ENCODE data around the gene CBFA2T3.

Gene CBFA2T3

GRCh38 chr16:88938119-88938776, 38.8 kb downstream of the CBFA2T3 start:
- H3K4me1 Mint-ChIP-seq: peaks cover 7% of the 10 kb centered on the region
- H3K36me3 Mint-ChIP-seq (ENCODE audit: low read depth): no peaks in the 10 kb centered on the region
- H3K27ac Mint-ChIP-seq: no peak overlapping the region
- H3K4me3 Mint-ChIP-seq: no peak overlapping the region
- no peaks in the 10 kb centered on the region for H3K9me3 Mint-ChIP-seq
- DNase-seq: no peak
- H3K27me3 Mint-ChIP-seq (ENCODE audit: low read depth, poor library complexity): peaks cover 64% of the 10 kb centered on the region
- no peak for TF ChIP-seq CTCF (IDR thresholded peaks at IDR 0.05)

GRCh38 chr16:88937206-88937621, 39.8 kb downstream of the CBFA2T3 start:
- no peak for DNase-seq
- TF ChIP-seq CTCF (IDR thresholded peaks at IDR 0.05): no peak
- Mint-ChIP-seq H3K27ac (no peak overlapping the region), H3K4me3 (no peak overlapping the region), H3K36me3 (ENCODE audit: low read depth) (no peaks in the 10 kb centered on the region), H3K9me3 (no peaks in the 10 kb centered on the region), H3K27me3 (ENCODE audit: low read depth, poor library complexity) (peaks cover 56% of the 10 kb centered on the region), H3K4me1 (peaks cover 7% of the 10 kb centered on the region)

- Mint-ChIP-seq H3K27me3 (ENCODE audit: low read depth, poor library complexity) (peaks cover 52% of the 10 kb centered on the region), H3K27ac (no peak overlapping the region), H3K4me1 (peaks cover 7% of the 10 kb centered on the region), H3K9me3 (no peaks in the 10 kb centered on the region), H3K36me3 (ENCODE audit: low read depth) (no peaks in the 10 kb centered on the region), H3K4me3 (no peak overlapping the region)
- no peak for TF ChIP-seq CTCF (IDR thresholded peaks at IDR 0.05)
- no peak for DNase-seq
Observed at GRCh38 chr16:88936556-88937205, 40.3 kb downstream of the CBFA2T3 start.

- TF ChIP-seq CTCF (IDR thresholded peaks at IDR 0.05): no peak
- H3K4me3 Mint-ChIP-seq: no peak overlapping the region
- no peak for DNase-seq
- no peaks in the 10 kb centered on the region for H3K9me3 Mint-ChIP-seq
- H3K27ac Mint-ChIP-seq: no peak overlapping the region
- H3K36me3 Mint-ChIP-seq (ENCODE audit: low read depth): no peaks in the 10 kb centered on the region
- peaks cover 55% of the 10 kb centered on the region for H3K27me3 Mint-ChIP-seq (ENCODE audit: low read depth, poor library complexity)
- H3K4me1 Mint-ChIP-seq: peaks cover 9% of the 10 kb centered on the region
Observed at GRCh38 chr16:88936008-88936555, 40.9 kb downstream of the CBFA2T3 start.

- no peak for TF ChIP-seq CTCF (IDR thresholded peaks at IDR 0.05)
- no peak overlapping the region for H3K4me3 Mint-ChIP-seq
- H3K9me3 Mint-ChIP-seq: peaks cover 3% of the 10 kb centered on the region
- no peak for DNase-seq
- H3K4me1 Mint-ChIP-seq: peaks cover 15% of the 10 kb centered on the region
- H3K27ac Mint-ChIP-seq: no peak overlapping the region
- H3K27me3 Mint-ChIP-seq (ENCODE audit: low read depth, poor library complexity): peaks cover 51% of the 10 kb centered on the region
- no peaks in the 10 kb centered on the region for H3K36me3 Mint-ChIP-seq (ENCODE audit: low read depth)
Observed at GRCh38 chr16:88934066-88934667, 42.8 kb downstream of the CBFA2T3 start.

All from nephron progenitor cell (in vitro differentiated cells).